ENCODE measurements around the gene ROR1.

GRCh38 chr1:64194168-64195080 is 420.6 kb downstream of the ROR1 start:
- TF ChIP-seq POU6F1 (CRISPR knock-in tag; IDR thresholded peaks at IDR 0.05; ENCODE audit: borderline replicate concordance, low read depth) (no peak), SNAI2 (CRISPR knock-in tag; IDR thresholded peaks at IDR 0.05) (no peak), ZNF70 (CRISPR knock-in tag; IDR thresholded peaks at IDR 0.05) (no peak), BACH2 (CRISPR knock-in tag; IDR thresholded peaks at IDR 0.05; ENCODE audit: borderline replicate concordance) (no peak), TSHZ2 (CRISPR knock-in tag; IDR thresholded peaks at IDR 0.05) (no peak), RARB (CRISPR knock-in tag; IDR thresholded peaks at IDR 0.05) (no peak), ARNTL (CRISPR knock-in tag; IDR thresholded peaks at IDR 0.05; ENCODE audit: borderline replicate concordance, low read depth) (no peak)

Measured in SK-N-SH treated with all-trans-retinoic acid at 6 μM for 48 hours (cell line).